NOMO-1 treated with DMSO at 0.1 percent for 48 hours (cell line): ENCODE measurements around the gene EGLN2.
"Not testable (repeated sequence)": the region's sequence is repeated elsewhere in the genome, so short reads cannot be mapped to it uniquely, and the experiment has no call there.

ENCODE experiments used
- DNase-seq: peaks from one replicate; lab custom pipeline; 2025; ENCODE audit not compliant: unreplicated experiment; lab: John Stamatoyannopoulos, UW

EGLN2 gene

GRCh38 chr19:40776364-40776763 is 22.6 kb upstream of the EGLN2 start:
- no peak for DNase-seq

- DNase-seq: peak; percentile 98
Observed at GRCh38 chr19:40776932-40777644, 21.9 kb upstream of the EGLN2 start.

GRCh38 chr19:40777645-40777936 is 21.4 kb upstream of the EGLN2 start:
- no peak for DNase-seq

- peak; percentile 99 for DNase-seq
Observed at GRCh38 chr19:40777937-40778705, 20.9 kb upstream of the EGLN2 start, which contains the start of gene RAB4B. Gene RAB4B, plus strand, starts transcription at chr19:40778247. Its CDS starts 129 bp downstream, at chr19:40778376.

GRCh38 chr19:40778706-40779284 is 20.2 kb upstream of the EGLN2 start:
- DNase-seq: peak; percentile 37

GRCh38 chr19:40780582-40780981 is 18.4 kb upstream of the EGLN2 start:
- no peak for DNase-seq

GRCh38 chr19:40781140-40781539 is 17.9 kb upstream of the EGLN2 start:
- no peak for DNase-seq

- DNase-seq: no peak
Observed at GRCh38 chr19:40783711-40784110, 15.3 kb upstream of the EGLN2 start.

- not testable (repeated sequence) for DNase-seq
Observed at GRCh38 chr19:40784146-40784545, 14.8 kb upstream of the EGLN2 start.

GRCh38 chr19:40785526-40785925 is 13.5 kb upstream of the EGLN2 start:
- no peak for DNase-seq

GRCh38 chr19:40786060-40787037 is 12.6 kb upstream of the EGLN2 start:
- no peak for DNase-seq

- no peak for DNase-seq
Observed at GRCh38 chr19:40791349-40791748, 7.6 kb upstream of the EGLN2 start.

GRCh38 chr19:40791996-40792395 is 7.0 kb upstream of the EGLN2 start:
- DNase-seq: no peak

GRCh38 chr19:40797166-40797962 is 1.6 kb upstream of the EGLN2 start:
- DNase-seq: no peak

GRCh38 chr19:40797963-40798682 is 868 bp upstream of the EGLN2 start:
- DNase-seq: peak; percentile 79

- peak; percentile 18 for DNase-seq
Observed at GRCh38 chr19:40799558-40800338, 757 bp downstream of the EGLN2 start.

GRCh38 chr19:40800339-40800996 is 1.5 kb downstream of the EGLN2 start:
- DNase-seq: no peak

GRCh38 chr19:40800997-40801377 is 2.0 kb downstream of the EGLN2 start:
- DNase-seq: no peak
